Activated CD4-positive, alpha-beta memory T cell treated with anti-CD3 and anti-CD28 coated beads for 36 hours (primary cell): Measurements from ENCODE around the gene ARHGAP21. TPM values are rescaled to one million over a fixed set of nuclear protein-coding genes. Genes with fewer than 3 reads are reported as not detected.

Experiments
- CTCF ChIA-PET: fragments of 350-600 bp; sonication (Branson Sonifier 250); formaldehyde crosslinking; loops from one replicate; lab custom pipeline; 2021; ENCODE audit warnings: antibody characterized with exemption, inconsistent platforms; lab: Charles Lee
- POLR2A ChIA-PET: fragments of 350-600 bp; sonication (Branson Sonifier 250); formaldehyde crosslinking; loops from one replicate; lab custom pipeline; 2021; ENCODE audit warnings: antibody characterized with exemption; lab: Charles Lee
- DNase-seq: peaks from one replicate; pipeline ENCODE4 v3.0.0-alpha.2; 2020
- H3K27ac Mint-ChIP-seq: one replicate; pipeline ENCODE4 v1.8.0; 2021; ENCODE audit warnings: mixed read lengths
- H3K27me3 Mint-ChIP-seq: one replicate; pipeline ENCODE4 v1.8.0; 2021; ENCODE audit warnings: mixed read lengths
- H3K36me3 Mint-ChIP-seq: one replicate; pipeline ENCODE4 v1.8.0; 2021; ENCODE audit warnings: mixed read lengths
- H3K4me1 Mint-ChIP-seq: one replicate; pipeline ENCODE4 v1.8.0; 2021; ENCODE audit warnings: low read depth, mixed read lengths
- H3K4me3 Mint-ChIP-seq: one replicate; pipeline ENCODE4 v1.8.0; 2021; ENCODE audit warnings: mild to moderate bottlenecking, mixed read lengths
- H3K9me3 Mint-ChIP-seq: one replicate; pipeline ENCODE4 v1.8.0; 2021; ENCODE audit warnings: mixed read lengths
- intact Hi-C: fragments of 100-400 bp; cut with micrococcal nuclease; formaldehyde crosslinking; loops from one replicate; pipeline ENCODE4 v1.15.1; 2023
- total RNA-seq, 2 experiments: library from RNA; stranded (reverse); gene quantifications; one replicate each; pipeline ENCODE4 v1.2.3, GENCODE V29; 2021

Gene ARHGAP21
- total RNA-seq, 2 experiments from 2014 or later, result 24.6 to 28.7 TPM

GRCh38 chr10:24701447-24701846 lies 22.2 kb downstream of the ARHGAP21 start:
- CTCF ChIA-PET, result interaction anchor here (0.6 kb wide), 1 partner anchor 16 kb away, joined by 3 read pairs; no protein-coding TSS in a partner anchor
- no peaks in the 10 kb centered on the region for H3K9me3 Mint-ChIP-seq
- intact Hi-C loops, result no loop called here
- DNase-seq, result peak; percentile 21
- no peak overlapping the region for H3K4me3 Mint-ChIP-seq
- H3K36me3 Mint-ChIP-seq, result no peaks in the 10 kb centered on the region
- no peak overlapping the region for H3K27ac Mint-ChIP-seq
- POLR2A ChIA-PET, result no interaction called here
- H3K4me1 Mint-ChIP-seq, result peaks cover 7% of the 10 kb centered on the region
- H3K27me3 Mint-ChIP-seq, result peaks cover 1% of the 10 kb centered on the region

- CTCF ChIA-PET, result interaction anchor here (0.6 kb wide), 1 partner anchor 15 kb away, joined by 3 read pairs; no protein-coding TSS in a partner anchor
- Mint-ChIP-seq H3K4me1 (peaks cover 7% of the 10 kb centered on the region), H3K9me3 (no peaks in the 10 kb centered on the region), H3K4me3 (no peak overlapping the region), H3K27me3 (peaks cover 1% of the 10 kb centered on the region), H3K27ac (no peak overlapping the region), H3K36me3 (no peaks in the 10 kb centered on the region)
- DNase-seq, result no peak
- POLR2A ChIA-PET, result no interaction called here
- intact Hi-C loops, result no loop called here
Measured at GRCh38 chr10:24700948-24701347, 22.7 kb downstream of the ARHGAP21 start.

GRCh38 chr10:24698270-24698669 lies 25.4 kb downstream of the ARHGAP21 start:
- Mint-ChIP-seq H3K4me1 (peaks cover 7% of the 10 kb centered on the region), H3K27me3 (no peaks in the 10 kb centered on the region), H3K9me3 (no peaks in the 10 kb centered on the region), H3K36me3 (no peaks in the 10 kb centered on the region), H3K4me3 (no peak overlapping the region), H3K27ac (no peak overlapping the region)
- intact Hi-C loops, result no loop called here
- POLR2A ChIA-PET, result interaction anchor here (0.6 kb wide), 1 partner anchor 223 kb away, joined by 5 read pairs; no protein-coding TSS in a partner anchor
- CTCF ChIA-PET, result no interaction called here
- DNase-seq, result no peak

- no peak overlapping the region for H3K27ac Mint-ChIP-seq
- ChIA-PET POLR2A (no interaction called here), CTCF (no interaction called here)
- H3K9me3 Mint-ChIP-seq, result no peaks in the 10 kb centered on the region
- H3K4me3 Mint-ChIP-seq, result no peak overlapping the region
- no peak for DNase-seq
- intact Hi-C loops, result no loop called here
- H3K36me3 Mint-ChIP-seq, result no peaks in the 10 kb centered on the region
- H3K4me1 Mint-ChIP-seq, result peaks cover 7% of the 10 kb centered on the region
- no peaks in the 10 kb centered on the region for H3K27me3 Mint-ChIP-seq
Measured at GRCh38 chr10:24697080-24697479, 26.6 kb downstream of the ARHGAP21 start.

GRCh38 chr10:24695452-24695851 lies 28.2 kb downstream of the ARHGAP21 start:
- CTCF ChIA-PET, result no interaction called here
- H3K27me3 Mint-ChIP-seq, result no peaks in the 10 kb centered on the region
- POLR2A ChIA-PET, result interaction anchor here (1.1 kb wide), 1 partner anchor 11 kb away, joined by 3 read pairs; no protein-coding TSS in a partner anchor
- no peak overlapping the region for H3K4me3 Mint-ChIP-seq
- no peak overlapping the region for H3K27ac Mint-ChIP-seq
- DNase-seq, result no peak
- intact Hi-C loops, result no loop called here
- H3K4me1 Mint-ChIP-seq, result peaks cover 2% of the 10 kb centered on the region
- no peaks in the 10 kb centered on the region for H3K9me3 Mint-ChIP-seq
- H3K36me3 Mint-ChIP-seq, result no peaks in the 10 kb centered on the region

GRCh38 chr10:24694086-24694485 lies 29.6 kb downstream of the ARHGAP21 start:
- no peaks in the 10 kb centered on the region for H3K36me3 Mint-ChIP-seq
- ChIA-PET CTCF (no interaction called here), POLR2A (interaction anchor here (0.6 to 1.1 kb wide), 2 partner anchors 12 to 139 kb away, joined by 3 read pairs; no protein-coding TSS in a partner anchor)
- no peaks in the 10 kb centered on the region for H3K27me3 Mint-ChIP-seq
- intact Hi-C loops, result no loop called here
- peaks cover 2% of the 10 kb centered on the region for H3K4me1 Mint-ChIP-seq
- H3K9me3 Mint-ChIP-seq, result no peaks in the 10 kb centered on the region
- H3K4me3 Mint-ChIP-seq, result no peak overlapping the region
- H3K27ac Mint-ChIP-seq, result no peak overlapping the region
- DNase-seq, result no peak

- H3K36me3 Mint-ChIP-seq, result no peaks in the 10 kb centered on the region
- H3K27ac Mint-ChIP-seq, result no peak overlapping the region
- H3K4me3 Mint-ChIP-seq, result no peak overlapping the region
- no peak for DNase-seq
- ChIA-PET POLR2A (interaction anchor here (0.5 kb wide), 1 partner anchor 836 kb away, joined by 3 read pairs; no protein-coding TSS in a partner anchor), CTCF (no interaction called here)
- intact Hi-C loops, result no loop called here
- H3K9me3 Mint-ChIP-seq, result no peaks in the 10 kb centered on the region
- no peaks in the 10 kb centered on the region for H3K27me3 Mint-ChIP-seq
- peaks cover 2% of the 10 kb centered on the region for H3K4me1 Mint-ChIP-seq
Measured at GRCh38 chr10:24690961-24691512, 32.6 kb downstream of the ARHGAP21 start.

- no peak overlapping the region for H3K4me3 Mint-ChIP-seq
- ChIA-PET CTCF (interaction anchor here (0.5 kb wide), 1 partner anchor 15 kb away, joined by 3 read pairs; no protein-coding TSS in a partner anchor), POLR2A (no interaction called here)
- intact Hi-C loops, result no loop called here
- H3K27ac Mint-ChIP-seq, result no peak overlapping the region
- no peaks in the 10 kb centered on the region for H3K27me3 Mint-ChIP-seq
- H3K9me3 Mint-ChIP-seq, result no peaks in the 10 kb centered on the region
- H3K36me3 Mint-ChIP-seq, result no peaks in the 10 kb centered on the region
- no peak for DNase-seq
- peaks cover 2% of the 10 kb centered on the region for H3K4me1 Mint-ChIP-seq
Measured at GRCh38 chr10:24685958-24686540, 37.6 kb downstream of the ARHGAP21 start.

- Mint-ChIP-seq H3K4me1 (no peaks in the 10 kb centered on the region), H3K27ac (no peak overlapping the region), H3K9me3 (peaks cover 6% of the 10 kb centered on the region), H3K4me3 (no peak overlapping the region), H3K36me3 (no peaks in the 10 kb centered on the region), H3K27me3 (no peaks in the 10 kb centered on the region)
- ChIA-PET CTCF (no interaction called here), POLR2A (no interaction called here)
- intact Hi-C loops, result no loop called here
- DNase-seq, result no peak
Measured at GRCh38 chr10:24683554-24683953, 40.1 kb downstream of the ARHGAP21 start.

- Mint-ChIP-seq H3K27ac (no peak overlapping the region), H3K4me3 (no peak overlapping the region), H3K36me3 (no peaks in the 10 kb centered on the region), H3K9me3 (peaks cover 8% of the 10 kb centered on the region), H3K27me3 (no peaks in the 10 kb centered on the region), H3K4me1 (no peaks in the 10 kb centered on the region)
- intact Hi-C loops, result no loop called here
- ChIA-PET CTCF (no interaction called here), POLR2A (no interaction called here)
- no peak for DNase-seq
Measured at GRCh38 chr10:24681572-24682088, 42.1 kb downstream of the ARHGAP21 start.

- Mint-ChIP-seq H3K27ac (no peak overlapping the region), H3K4me1 (peaks cover 3% of the 10 kb centered on the region), H3K36me3 (no peaks in the 10 kb centered on the region), H3K27me3 (no peaks in the 10 kb centered on the region), H3K4me3 (no peak overlapping the region), H3K9me3 (peaks cover 8% of the 10 kb centered on the region)
- ChIA-PET POLR2A (no interaction called here), CTCF (no interaction called here)
- DNase-seq, result no peak
- intact Hi-C loops, result no loop called here
Measured at GRCh38 chr10:24680647-24681524, 42.8 kb downstream of the ARHGAP21 start.

GRCh38 chr10:24678757-24679156 lies 44.9 kb downstream of the ARHGAP21 start:
- H3K27ac Mint-ChIP-seq, result no peak overlapping the region
- CTCF ChIA-PET, result no interaction called here
- DNase-seq, result no peak

More at GRCh38 chr10:24678757-24679156, 44.9 kb downstream of the ARHGAP21 start:
- peaks cover 13% of the 10 kb centered on the region for H3K4me1 Mint-ChIP-seq
- H3K9me3 Mint-ChIP-seq, result peaks cover 8% of the 10 kb centered on the region
- H3K4me3 Mint-ChIP-seq, result no peak overlapping the region
- POLR2A ChIA-PET, result no interaction called here
- no peaks in the 10 kb centered on the region for H3K36me3 Mint-ChIP-seq
- H3K27me3 Mint-ChIP-seq, result no peaks in the 10 kb centered on the region
- intact Hi-C loops, result no loop called here
